ENCODE measurements around the gene KCNMA1.
"Not testable (repeated sequence)": the region's sequence is repeated elsewhere in the genome, so short reads cannot be mapped to it uniquely, and the experiment has no call there.

KCNMA1 gene

DNA sequence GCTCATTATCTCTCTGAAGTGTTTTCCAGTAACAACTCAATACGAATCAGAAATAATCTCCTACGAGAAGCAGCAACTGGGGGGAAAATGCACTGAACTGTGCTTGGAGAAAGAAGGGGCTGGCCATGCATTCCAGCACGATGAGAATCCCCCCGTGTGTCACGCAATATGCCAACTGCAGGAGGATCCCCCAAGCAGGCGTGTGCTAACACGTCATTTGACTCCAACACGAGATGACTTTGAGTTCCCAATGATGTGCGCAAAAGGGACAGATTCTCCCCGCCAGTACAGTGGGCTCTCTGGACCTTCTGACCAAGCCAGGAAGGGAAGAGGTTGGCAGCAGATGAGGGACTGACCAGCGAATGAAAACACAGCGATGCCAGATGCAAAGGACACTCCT lies 105.5 kb downstream of the KCNMA1 start:
- DNase-seq (ENCODE audit: low read depth in 2 of 2): peak; percentile 76 to 78

DNA sequence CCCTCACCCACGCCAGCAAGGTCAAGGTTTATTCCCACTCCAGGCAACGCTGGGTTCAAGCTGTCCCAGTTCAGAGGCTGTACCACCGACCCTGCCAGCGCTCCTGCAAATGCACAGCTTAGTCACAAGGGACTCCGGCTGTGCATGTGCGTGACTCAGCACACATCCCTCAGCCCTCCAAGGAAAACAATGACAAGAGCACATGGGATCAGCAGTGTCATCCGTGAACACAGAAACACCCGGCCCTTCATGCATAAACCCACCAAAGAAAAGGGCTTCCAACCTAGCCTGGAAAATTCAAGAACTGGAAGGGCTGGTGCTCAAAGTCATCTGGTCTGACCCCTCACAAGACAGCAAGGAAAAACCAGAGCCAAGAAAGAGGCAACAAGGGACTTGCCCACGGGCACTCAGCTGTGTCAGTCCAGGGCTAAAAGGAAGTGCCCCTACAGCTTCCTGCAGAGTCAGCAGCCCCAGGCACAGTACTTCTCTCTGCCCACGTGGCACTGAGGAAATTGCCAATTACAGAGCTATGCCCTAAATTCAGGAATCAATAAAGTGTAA lies 106.1 kb downstream of the KCNMA1 start:
- DNase-seq (ENCODE audit: low read depth in 2 of 2): no peak

DNA sequence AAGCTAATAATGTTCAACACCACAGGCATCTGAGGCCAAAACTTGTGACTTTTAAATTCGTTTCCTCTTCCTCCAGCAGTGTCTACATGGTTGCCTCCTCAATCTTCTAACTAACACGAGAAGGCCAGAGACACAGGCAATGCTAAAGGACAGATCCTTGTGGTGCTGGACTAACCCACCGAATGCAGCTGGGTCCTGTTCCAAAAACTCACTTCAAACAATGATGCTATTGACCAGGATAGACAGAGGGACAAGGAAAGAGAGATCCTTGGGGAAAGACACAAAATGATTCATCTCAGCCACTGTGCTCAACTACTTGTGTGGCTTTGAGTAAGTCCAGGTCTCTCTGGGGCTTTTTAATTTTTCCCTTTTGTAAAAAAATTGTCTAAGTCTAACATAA lies 107.6 kb downstream of the KCNMA1 start:
- DNase-seq (ENCODE audit: low read depth in 2 of 2): no peak

DNA sequence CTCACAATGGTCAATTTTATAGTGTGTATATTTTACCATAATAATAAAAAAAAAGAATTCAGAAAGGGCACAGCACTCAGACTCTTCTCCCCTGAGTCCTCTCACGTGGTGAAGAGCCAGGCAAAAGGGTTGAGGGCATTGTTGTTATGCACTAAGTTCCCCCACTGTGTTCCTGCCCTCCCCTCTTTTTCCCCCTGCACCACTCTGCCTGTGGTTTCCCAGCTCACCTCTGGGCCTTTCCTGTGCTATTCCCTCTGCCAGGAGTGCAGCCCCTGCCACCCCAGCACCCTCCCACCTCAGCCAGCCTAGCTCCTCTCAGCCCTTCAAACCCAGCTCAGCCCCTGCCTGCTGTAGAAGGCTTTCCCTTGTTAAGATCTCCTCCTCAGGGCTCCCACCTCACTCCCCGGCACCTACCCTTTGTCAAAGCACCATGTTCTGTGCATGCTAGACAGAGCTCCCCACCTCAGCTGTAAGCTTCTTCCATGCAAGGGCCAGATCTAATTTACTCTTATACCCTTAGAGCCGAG lies 108.5 kb downstream of the KCNMA1 start:
- DNase-seq (ENCODE audit: low read depth in 2 of 2): no peak

DNA sequence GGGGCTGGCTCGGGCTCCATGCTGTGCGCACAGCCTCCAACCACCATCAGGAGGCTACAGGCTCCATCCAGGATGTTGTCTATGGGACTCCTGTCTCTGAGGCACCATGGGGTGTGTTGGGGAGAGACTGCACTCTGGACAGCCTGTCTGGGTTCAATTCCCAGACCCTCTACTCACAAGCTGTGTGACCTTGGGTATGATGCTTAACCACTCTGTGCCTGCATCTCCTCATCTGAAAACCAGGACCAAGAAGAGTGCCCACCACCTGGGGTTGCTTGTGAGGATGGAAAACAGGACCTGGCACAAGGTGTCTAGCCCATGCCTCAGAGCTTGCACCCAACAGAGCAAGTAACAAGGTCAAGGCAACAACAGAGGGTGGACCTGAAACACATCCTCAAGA lies 109.8 kb downstream of the KCNMA1 start:
- DNase-seq (ENCODE audit: low read depth in 2 of 2): no peak

DNA sequence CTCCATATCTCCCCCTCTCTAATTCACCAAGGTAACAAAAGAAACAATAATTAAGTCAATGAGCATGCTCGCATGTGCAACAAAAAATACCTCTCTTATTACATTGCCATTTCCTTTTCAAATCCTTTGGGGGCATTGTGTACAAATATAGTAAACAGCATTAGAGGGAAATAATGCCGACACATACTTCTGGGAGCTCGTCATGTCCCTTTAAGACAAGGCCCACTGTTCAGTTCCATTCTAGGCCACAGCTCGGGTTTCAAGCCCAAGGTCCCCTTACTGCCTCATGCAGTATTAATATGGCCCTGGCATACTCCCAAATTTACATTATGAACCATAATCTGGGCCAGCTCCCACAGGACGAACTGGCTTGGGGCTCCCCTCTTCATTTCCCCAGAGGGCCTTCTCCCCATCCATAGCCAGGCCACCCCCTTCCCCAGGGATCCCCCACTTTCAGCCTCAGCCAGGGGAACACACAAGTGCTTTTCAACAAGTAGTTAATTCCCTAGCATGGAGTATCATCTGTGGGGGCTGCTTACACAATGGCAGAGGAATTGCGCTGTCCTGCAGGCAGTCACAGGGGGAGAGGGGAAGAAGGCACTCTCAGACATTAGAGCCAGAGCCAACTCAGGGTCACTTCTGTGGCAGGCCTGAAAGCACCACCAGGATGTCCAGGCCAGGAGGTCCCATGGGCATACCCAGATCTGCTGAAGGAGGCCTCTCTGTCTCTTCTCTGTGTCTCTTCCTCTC lies 110.6 kb downstream of the KCNMA1 start:
- DNase-seq (ENCODE audit: low read depth in 2 of 2): no peak

DNA sequence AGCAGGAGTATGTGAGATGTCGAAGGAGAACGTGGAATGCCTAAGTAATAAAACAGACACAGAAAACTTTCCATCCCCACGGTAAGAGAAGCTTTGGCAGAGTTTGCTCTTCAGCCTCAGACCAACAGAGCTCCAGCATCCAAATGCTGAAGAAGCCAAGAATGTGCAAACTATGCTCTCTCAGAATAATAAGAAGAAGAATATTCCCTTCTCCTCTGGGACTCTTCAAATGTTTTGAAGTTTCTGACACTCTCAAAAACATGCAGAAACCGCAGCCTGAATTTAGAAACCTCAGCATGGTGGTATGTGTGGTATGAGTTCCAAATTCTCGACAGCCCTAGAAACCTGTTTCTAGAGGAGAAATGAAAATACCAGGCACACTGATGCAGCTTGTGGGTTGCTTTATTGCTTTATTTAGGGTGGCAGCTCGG lies 113.3 kb downstream of the KCNMA1 start:
- DNase-seq (ENCODE audit: low read depth in 2 of 2): peak; percentile 98

DNA sequence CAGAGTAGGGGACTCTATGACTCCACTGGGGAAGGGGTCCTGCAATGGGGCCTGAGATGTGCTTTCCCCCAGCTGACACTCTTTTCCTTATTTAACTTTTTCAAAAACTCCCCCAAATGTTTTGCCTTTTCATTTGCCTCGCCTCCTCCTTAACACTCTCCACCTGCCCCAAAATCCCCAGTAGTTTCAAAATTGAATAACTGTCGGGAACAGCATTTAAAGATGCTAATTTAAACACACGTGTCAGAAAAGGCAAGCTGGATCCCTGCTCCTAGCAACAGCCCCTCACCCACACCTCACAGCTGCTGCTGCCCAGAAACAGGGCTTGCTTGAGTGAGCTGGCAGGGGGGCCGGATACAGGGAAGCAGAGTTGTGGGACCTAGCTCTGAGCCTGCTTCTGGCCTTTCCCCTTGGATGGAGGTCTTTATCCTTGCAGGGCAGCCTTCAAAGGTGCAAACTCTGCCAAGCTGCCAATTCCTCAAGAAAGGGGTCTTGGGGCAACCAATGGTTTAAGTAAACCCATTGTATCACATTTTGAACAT lies 115.3 kb downstream of the KCNMA1 start:
- DNase-seq (ENCODE audit: low read depth in 2 of 2): no peak

DNA sequence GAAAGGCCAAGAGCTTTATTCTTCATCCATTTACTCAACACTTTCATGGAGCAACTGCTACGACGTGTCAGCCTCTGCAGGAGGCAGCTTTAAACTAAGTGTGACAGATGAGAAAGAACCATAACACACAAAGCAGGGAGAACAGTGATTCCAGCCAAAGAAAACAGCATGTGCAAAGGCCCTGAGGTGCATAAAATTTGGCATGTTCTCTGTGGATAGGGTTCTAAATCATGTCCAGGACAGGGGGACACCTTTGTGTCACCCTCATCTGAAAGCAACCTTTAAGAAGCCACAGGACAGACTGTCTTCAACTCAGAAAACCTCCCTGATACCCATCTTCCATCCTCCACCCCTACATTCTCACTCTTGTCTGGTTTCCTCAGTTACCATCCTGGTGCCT lies 116.6 kb downstream of the KCNMA1 start:
- no peak for DNase-seq (ENCODE audit: low read depth in 2 of 2)

DNA sequence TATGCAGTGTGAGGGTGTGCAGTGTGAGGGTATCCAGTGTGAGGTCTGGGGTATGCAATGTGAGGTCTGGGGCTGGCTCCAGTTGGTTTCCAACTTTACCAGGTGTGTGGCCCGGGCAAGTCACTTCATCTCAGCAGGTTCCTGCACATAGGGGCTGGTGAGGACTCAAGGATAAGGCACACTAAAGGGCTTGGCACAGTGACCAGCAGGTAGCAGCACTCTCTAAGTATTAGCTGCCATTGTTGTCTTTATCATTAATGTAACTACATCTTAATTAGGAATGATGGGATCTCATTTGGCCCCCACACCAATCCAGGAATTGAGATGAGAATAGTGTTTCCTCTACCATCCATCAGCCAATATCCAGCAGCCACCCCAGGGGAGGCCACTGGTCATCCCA lies 117.3 kb downstream of the KCNMA1 start:
- no peak for DNase-seq (ENCODE audit: low read depth in 2 of 2)

DNA sequence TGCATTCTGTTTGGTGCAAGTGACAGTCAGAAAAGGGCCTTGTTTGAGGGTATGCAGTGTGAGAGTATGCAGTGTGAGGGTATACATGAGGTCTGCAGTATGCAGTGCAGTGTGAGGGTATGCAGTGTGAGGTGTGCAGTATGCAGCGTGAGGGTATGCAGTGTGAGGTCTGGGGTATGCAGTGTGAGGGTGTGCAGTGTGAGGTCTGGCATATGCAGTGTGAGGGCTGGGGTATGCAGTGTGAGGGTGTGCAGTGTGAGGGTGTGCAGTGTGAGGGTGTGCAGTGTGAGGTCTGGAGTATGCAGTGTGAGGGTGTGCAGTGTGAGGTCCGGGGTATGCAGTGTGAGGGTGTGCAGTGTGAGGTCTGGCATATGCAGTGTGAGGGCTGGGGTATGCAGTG lies 117.8 kb downstream of the KCNMA1 start:
- not testable (repeated sequence) for DNase-seq (ENCODE audit: low read depth in 2 of 2)

DNA sequence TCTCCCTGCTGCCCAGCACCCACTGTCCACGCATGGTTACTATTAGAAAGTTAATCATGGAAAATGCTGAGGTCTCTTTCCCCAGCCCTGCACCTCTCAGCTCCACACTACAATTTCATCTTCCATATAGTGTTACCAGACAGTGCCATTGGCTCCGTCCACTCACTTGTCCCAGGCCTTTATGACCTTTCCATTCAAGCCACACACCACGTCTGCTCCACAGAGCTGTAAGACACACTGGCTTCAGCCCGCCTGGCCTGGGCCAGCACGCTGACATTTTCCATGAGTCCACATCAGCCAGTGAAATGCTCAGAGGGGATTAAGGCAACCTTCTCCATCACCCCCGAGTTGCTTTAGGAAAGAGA lies 118.7 kb downstream of the KCNMA1 start:
- no peak for DNase-seq (ENCODE audit: low read depth in 2 of 2)

DNA sequence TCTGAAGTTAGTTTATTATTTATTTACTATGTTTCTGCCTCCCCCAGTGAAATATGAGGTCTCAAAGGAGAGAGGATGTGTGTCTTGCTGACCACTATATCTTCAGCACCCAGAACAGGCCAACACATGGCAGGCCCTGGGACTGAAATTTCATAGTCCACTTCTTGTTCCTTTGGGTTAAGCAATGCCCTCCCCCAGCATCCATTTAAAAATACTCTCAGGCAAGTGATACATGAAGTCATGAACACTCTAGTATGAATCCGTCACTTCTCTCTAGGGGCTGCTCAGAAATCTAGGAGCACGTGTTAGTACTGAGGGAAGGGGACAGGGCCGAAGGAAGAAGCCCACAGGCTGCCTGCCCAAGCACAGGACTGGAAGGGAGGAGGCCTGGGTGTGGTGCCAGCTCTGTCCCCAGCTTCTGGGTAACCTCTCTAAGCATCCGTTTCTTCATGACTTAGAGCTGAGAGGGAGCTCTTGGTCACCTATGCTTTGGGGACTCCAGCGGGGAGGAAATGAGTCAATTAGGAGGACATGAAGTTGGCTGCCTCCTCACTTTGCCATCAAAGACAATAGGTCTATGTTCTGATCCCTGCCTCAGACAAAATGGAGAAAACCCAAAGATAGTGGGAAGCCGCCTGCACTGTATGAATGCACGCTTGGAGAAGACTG lies 119.2 kb downstream of the KCNMA1 start:
- DNase-seq (ENCODE audit: low read depth in 2 of 2): no peak

DNA sequence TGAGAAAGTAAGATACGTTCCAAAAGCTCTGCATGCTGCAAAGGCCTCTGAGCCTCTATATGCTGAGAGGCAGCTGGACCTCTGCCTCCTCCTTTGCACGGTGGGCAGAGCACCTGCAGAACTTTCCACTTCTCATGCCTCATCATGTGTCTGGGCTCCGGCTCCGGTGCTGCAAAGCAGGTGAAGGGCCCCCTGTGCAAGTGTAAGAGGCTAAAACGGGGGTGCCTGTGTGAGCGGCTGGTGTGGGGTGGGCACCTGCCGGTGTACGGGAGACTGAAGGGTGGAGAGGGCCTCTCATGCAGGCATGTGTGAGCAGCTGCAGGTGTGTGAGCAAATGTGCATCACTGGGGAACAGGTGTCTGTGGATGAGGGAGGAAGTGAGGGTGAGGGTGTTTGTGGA lies 121.0 kb downstream of the KCNMA1 start:
- DNase-seq (ENCODE audit: low read depth in 2 of 2): no peak

DNA sequence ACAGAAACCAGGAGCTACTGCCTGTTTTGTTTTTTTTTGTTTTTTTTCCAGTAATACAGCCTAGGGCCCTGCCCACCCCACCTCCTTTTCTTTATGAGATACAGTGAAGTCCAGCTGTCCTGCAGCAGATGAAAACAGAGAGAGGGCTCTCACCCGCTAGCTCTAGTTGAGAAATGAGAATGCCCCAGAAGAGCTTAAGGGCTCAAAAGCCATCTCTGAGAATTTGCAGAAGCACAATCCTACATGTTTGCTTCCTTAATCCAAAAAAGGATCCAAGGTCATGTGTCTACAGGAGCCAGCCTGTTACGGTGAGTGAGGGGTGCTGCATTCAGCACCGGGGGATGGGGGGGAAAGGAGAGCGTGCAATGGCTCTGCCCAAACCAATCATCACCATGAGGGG lies 122.7 kb downstream of the KCNMA1 start:
- DNase-seq (ENCODE audit: low read depth in 2 of 2): no peak

DNA sequence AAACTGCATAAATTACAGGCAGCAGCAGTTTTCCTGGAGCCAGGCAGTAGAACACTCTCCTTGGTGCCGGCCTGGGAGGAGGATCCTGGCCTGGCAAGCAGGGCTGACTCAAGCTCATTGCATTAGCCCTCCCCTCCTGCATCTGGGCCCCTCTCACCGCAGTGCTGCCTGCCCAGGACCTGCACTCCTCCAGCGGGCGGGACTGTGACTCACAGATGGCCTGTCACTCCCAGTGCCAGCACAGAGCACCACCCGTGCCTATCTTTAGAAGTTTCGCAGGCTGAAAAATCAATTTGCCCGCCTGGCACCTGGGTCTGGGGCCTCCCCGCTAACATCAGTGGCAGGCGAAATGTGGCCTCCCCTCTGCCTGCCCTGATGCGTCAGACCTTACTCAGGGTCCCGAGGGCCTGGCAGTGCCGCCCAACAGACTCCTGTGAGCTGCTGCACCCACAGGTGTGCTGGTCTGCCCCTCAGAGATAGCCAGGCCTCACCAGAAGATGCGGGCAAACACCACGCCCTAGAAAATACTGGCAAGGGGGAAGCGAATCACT lies 123.8 kb downstream of the KCNMA1 start:
- peak; percentile 54 to 67 for DNase-seq (ENCODE audit: low read depth in 2 of 2)

DNA sequence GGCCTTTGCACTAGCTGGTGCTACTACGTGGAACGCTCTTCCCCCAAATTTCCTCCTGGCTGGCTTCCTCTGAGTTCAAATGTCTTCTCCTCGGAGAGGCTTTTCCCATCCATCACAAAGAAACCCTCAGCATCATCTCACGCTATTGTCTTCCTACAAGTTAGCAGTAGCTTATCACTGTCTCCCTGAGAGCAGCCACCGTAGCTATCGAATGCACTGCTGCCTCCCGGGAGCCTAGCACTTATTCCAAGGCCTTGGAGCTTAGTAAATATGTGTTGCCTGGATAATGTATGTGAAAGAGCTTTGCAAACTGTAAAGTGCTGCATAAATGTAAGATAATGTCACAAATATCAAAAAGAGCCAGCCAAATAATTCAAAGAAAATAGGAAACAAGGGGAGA lies 124.4 kb downstream of the KCNMA1 start:
- DNase-seq (ENCODE audit: low read depth in 2 of 2): no peak

DNA sequence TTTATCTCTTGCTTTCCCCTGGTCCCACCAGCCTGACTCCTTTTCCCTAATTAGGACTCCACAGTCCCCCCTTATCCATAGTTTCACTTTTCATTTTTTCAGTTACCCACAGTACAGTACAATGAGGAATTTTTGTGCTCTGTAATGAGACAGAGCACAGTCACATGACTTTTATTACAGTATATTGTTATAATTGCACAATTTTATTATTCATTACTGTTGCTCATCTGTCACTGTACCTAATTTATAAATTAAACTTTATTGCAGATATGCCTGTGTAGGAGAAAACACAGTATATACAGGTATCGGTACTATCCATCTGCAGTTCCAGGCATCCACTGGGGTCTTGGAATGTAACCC lies 125.4 kb downstream of the KCNMA1 start:
- no peak for DNase-seq (ENCODE audit: low read depth in 2 of 2)

DNA sequence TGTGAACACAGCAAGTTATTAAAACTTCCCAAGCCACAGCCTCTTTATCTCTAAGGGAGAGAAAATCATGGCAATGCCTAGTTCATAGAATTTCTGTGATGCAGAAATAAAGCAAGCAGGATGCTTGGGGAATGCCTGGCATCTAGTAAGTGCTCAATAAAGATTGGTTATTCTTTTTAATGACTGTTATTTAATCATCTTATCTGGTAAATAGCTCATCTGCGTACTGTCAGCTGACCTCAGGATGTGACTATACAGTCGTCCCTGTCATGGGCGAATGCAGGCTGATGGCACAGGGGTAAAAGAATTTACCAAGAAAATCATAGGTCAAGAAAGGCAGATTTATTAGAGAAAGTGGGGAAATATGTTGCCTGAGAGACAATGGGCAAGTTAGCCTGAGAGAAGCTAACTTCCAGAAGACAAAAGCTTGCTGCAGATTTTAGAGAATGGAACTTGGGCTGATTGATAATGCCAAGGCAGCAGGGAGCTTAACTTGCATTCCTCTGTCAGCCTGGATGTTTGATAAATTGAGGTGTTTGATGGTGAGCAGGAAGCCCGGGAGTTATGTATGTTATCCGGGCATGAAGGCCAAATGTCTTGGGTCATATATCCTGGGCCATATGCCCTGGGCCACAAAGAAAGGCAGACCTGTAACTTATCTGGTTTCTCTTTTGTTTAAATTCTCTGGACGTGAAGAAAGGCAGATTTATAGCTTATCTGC lies 126.0 kb downstream of the KCNMA1 start:
- no peak for DNase-seq (ENCODE audit: low read depth in 2 of 2)

DNA sequence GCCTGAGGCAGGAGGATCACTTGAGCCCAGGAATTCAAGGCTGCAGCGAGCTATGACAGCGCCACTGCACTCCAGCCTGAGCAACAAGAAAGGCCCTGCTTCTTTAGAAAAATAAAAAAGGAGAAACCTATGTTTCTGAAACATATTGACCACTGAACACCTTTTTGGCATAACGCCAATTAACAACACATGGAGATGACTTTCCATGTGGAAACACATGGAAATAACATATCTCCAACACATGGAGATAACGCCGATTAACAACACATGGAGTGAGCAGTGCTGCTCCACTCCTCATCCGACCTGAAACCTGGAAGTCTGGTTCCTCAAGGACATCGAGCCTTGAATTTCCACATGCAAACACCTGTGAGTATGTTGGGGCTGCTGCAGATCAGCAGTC lies 126.9 kb downstream of the KCNMA1 start:
- DNase-seq (ENCODE audit: low read depth in 2 of 2): no peak

DNA sequence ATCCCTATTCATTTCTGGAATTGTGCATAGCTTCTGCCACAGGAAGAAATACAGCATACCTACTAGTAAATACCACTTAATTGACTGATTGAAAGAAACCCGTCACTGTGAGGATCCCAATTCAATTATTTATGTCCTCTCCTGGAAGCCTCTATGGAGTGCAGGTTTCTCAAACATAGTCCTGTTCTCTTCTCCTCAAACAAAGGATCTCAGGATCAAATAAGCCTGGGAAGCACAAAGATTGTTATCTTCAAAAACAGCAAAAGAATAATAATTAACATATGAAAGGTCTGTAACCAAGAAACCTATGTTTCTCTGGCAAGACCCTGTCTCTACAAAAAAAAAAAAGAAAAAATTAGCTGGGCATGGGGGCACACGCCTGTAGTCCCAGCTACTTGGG lies 127.3 kb downstream of the KCNMA1 start:
- no peak for DNase-seq (ENCODE audit: low read depth in 2 of 2)

DNA sequence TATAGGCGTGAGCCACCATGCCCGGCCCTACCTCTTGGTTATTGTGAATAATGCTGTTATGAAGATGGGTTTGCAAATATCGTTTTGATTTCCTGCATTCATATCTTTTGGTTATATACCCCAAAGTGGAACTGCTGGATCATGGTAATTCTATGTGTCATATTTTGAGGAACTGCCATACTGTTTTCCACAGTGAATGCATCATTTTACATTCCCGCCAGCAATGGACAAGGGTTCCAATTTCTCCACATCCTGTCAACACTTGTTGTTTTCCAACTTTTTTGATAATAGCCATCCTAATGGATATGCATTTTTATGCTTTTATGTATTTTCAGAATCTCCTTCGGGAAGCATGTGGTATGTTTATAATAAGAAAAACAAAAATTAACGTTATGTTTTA lies 128.2 kb downstream of the KCNMA1 start:
- no peak for DNase-seq (ENCODE audit: low read depth in 2 of 2)

All from fibroblast of skin of left quadriceps (primary cell).